HCT116 (cell line): ENCODE measurements around the gene PNPLA5.

Experiments
- CEBPB ChIP-seq: IDR thresholded peaks from 2 replicates; pipeline ENCODE4 v1.6.1; 2012; ENCODE audit warnings: low read depth
- MAX ChIP-seq: IDR thresholded peaks from 2 replicates; pipeline ENCODE4 v1.6.1; 2012
- POLR2A ChIP-seq: IDR thresholded peaks from 2 replicates; pipeline ENCODE4 v1.7.0; 2011; ENCODE audit warnings: borderline replicate concordance; ENCODE audit not compliant: insufficient read depth, insufficient read length; ENCODE audit errors: extremely low read depth
- POLR2AphosphoS5 ChIP-seq: IDR thresholded peaks from 2 replicates; pipeline ENCODE4 v1.6.1; 2011; ENCODE audit warnings: mild to moderate bottlenecking, low read depth, low read length, moderate library complexity
- RAD21 ChIP-seq: IDR thresholded peaks from 2 replicates; pipeline ENCODE4 v1.6.1; 2012; ENCODE audit warnings: low read depth, mild to moderate bottlenecking
- SP1 ChIP-seq: IDR thresholded peaks from 2 replicates; pipeline ENCODE4 v1.6.1; 2012; ENCODE audit warnings: low read depth
- SRF ChIP-seq: IDR thresholded peaks from 2 replicates; pipeline ENCODE4 v1.6.1; 2012; ENCODE audit warnings: low read depth
- ZBTB33 ChIP-seq: IDR thresholded peaks from 2 replicates; pipeline ENCODE4 v1.6.1; 2011; ENCODE audit warnings: mild to moderate bottlenecking, low read length, moderate library complexity; ENCODE audit not compliant: insufficient replicate concordance; ENCODE audit errors: extremely low read depth
- ZFX ChIP-seq: fragments of 450-650 bp; IDR thresholded peaks from 2 replicates; pipeline ENCODE4 v1.6.1; 2017
- TF ChIP-seq, protein P1 (sequence below), 3 experiments: fragments of 200-600 bp in 1 of 3; sonication (generic) in 1 of 3; IDR thresholded peaks in 2 of 3; conservative IDR thresholded peaks in 1 of 3; 2 replicates each; pipeline ENCODE4 v1.5.1; 2012 to 2017; ENCODE audit warnings: low read depth in 2 of 3, low read length in 2 of 3, antibody characterized with exemption in 1 of 3, borderline replicate concordance in 1 of 3, control low read depth in 1 of 3, mild to moderate bottlenecking in 1 of 3, mixed read lengths in 1 of 3, mixed run types in 1 of 3, moderate library complexity in 1 of 3; ENCODE audit not compliant: insufficient read depth in 1 of 3

DNA sequence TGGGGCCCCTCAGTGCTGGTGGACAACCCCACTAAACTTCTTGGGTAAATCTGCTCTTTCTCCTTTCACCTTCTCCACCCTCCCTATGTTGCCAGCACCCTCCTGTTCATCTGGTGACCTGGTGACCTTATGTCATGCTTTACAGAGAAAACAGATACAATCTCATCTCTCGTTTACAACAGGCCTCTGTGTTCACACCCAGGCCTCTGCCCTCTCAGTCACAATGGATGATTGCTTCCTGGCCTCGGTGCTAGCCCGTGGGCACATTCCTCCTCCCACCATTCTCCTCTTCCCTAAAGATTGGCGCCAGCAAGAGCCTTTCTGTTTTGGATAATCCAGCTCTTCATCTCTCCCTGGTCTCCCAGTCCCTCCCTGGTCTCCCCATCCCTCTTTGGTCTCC, 19.5 kb upstream of the PNPLA5 start:
- no peak for TF ChIP-seq SP1
- TF ChIP-seq ZBTB33: no peak
- TF ChIP-seq POLR2AphosphoS5: no peak
- no peak for TF ChIP-seq POLR2A
- TF ChIP-seq SRF: no peak
- TF ChIP-seq, protein P1, sequence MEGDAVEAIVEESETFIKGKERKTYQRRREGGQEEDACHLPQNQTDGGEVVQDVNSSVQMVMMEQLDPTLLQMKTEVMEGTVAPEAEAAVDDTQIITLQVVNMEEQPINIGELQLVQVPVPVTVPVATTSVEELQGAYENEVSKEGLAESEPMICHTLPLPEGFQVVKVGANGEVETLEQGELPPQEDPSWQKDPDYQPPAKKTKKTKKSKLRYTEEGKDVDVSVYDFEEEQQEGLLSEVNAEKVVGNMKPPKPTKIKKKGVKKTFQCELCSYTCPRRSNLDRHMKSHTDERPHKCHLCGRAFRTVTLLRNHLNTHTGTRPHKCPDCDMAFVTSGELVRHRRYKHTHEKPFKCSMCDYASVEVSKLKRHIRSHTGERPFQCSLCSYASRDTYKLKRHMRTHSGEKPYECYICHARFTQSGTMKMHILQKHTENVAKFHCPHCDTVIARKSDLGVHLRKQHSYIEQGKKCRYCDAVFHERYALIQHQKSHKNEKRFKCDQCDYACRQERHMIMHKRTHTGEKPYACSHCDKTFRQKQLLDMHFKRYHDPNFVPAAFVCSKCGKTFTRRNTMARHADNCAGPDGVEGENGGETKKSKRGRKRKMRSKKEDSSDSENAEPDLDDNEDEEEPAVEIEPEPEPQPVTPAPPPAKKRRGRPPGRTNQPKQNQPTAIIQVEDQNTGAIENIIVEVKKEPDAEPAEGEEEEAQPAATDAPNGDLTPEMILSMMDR (IDR thresholded peaks at IDR 0.05 in 2 of 3, conservative IDR thresholded peaks at IDR 0.05 in 1 of 3; ENCODE audit: borderline replicate concordance in 1 of 3, insufficient read depth in 1 of 3, low read depth in 2 of 3, low read length in 2 of 3): no peak
- TF ChIP-seq RAD21: no peak
- no peak for TF ChIP-seq MAX
- no peak for TF ChIP-seq ZFX
- TF ChIP-seq CEBPB: no peak
